Panc1 (cell line): ENCODE measurements around the gene RHOT2.

Source experiments
- POLR2AphosphoS5 ChIP-seq: IDR thresholded peaks from 2 replicates; pipeline ENCODE4 v1.6.1; 2012; ENCODE audit warnings: mild to moderate bottlenecking, low read depth, low read length, moderate library complexity
- TF ChIP-seq, protein P1 (sequence below): fragments of 450-650 bp; IDR thresholded peaks from 2 replicates; pipeline ENCODE4 v1.5.1; 2017; ENCODE audit warnings: mild to moderate bottlenecking
- TF ChIP-seq, protein P2 (sequence below), 2 experiments: IDR thresholded peaks; 2 replicates each; pipeline ENCODE4 v1.6.1; 2011 to 2012; ENCODE audit warnings: low read depth in 2 of 2, control low read depth in 1 of 2, low read length in 1 of 2, mild to moderate bottlenecking in 1 of 2, moderate library complexity in 1 of 2; ENCODE audit not compliant: insufficient read depth in 1 of 2

DNA sequence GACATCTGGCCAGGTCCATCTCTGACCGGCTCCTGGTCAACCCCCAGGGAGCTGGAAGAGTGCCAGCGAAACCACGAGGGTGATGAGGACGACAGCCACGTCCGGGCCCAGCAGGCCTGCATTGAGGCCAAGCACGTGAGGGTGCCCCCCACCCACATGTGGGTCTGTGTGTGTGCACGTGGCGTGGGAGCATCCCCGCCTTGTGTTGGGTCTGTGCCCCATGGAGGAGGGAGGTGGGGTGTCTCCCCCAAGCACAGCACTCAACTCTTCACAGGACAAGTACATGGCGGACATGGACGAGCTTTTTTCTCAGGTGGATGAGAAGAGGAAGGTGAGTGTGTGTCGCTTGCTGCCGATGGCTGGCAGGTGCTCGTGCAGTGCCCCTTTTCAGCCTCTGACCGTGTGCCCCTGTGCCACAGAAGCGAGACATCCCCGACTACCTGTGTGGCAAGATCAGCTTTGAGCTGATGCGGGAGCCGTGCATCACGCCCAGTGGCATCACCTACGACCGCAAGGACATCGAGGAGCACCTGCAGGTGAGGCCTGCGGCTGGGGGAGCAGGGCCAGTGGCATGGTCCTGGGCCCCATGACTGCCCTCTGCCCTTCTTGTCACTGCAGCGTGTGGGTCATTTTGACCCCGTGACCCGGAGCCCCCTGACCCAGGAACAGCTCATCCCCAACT is 14.0 kb downstream of the RHOT2 start:
- peak; percentile 68; the same call in 1 of the 2 replicates for TF ChIP-seq POLR2AphosphoS5
- TF ChIP-seq, protein P1, sequence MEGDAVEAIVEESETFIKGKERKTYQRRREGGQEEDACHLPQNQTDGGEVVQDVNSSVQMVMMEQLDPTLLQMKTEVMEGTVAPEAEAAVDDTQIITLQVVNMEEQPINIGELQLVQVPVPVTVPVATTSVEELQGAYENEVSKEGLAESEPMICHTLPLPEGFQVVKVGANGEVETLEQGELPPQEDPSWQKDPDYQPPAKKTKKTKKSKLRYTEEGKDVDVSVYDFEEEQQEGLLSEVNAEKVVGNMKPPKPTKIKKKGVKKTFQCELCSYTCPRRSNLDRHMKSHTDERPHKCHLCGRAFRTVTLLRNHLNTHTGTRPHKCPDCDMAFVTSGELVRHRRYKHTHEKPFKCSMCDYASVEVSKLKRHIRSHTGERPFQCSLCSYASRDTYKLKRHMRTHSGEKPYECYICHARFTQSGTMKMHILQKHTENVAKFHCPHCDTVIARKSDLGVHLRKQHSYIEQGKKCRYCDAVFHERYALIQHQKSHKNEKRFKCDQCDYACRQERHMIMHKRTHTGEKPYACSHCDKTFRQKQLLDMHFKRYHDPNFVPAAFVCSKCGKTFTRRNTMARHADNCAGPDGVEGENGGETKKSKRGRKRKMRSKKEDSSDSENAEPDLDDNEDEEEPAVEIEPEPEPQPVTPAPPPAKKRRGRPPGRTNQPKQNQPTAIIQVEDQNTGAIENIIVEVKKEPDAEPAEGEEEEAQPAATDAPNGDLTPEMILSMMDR: no peak
- TF ChIP-seq, protein P2, sequence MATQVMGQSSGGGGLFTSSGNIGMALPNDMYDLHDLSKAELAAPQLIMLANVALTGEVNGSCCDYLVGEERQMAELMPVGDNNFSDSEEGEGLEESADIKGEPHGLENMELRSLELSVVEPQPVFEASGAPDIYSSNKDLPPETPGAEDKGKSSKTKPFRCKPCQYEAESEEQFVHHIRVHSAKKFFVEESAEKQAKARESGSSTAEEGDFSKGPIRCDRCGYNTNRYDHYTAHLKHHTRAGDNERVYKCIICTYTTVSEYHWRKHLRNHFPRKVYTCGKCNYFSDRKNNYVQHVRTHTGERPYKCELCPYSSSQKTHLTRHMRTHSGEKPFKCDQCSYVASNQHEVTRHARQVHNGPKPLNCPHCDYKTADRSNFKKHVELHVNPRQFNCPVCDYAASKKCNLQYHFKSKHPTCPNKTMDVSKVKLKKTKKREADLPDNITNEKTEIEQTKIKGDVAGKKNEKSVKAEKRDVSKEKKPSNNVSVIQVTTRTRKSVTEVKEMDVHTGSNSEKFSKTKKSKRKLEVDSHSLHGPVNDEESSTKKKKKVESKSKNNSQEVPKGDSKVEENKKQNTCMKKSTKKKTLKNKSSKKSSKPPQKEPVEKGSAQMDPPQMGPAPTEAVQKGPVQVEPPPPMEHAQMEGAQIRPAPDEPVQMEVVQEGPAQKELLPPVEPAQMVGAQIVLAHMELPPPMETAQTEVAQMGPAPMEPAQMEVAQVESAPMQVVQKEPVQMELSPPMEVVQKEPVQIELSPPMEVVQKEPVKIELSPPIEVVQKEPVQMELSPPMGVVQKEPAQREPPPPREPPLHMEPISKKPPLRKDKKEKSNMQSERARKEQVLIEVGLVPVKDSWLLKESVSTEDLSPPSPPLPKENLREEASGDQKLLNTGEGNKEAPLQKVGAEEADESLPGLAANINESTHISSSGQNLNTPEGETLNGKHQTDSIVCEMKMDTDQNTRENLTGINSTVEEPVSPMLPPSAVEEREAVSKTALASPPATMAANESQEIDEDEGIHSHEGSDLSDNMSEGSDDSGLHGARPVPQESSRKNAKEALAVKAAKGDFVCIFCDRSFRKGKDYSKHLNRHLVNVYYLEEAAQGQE (IDR thresholded peaks at IDR 0.05; ENCODE audit: insufficient read depth in 1 of 2, low read depth in 2 of 2, low read length in 1 of 2): peak in 1 of 2 experiments; percentile 14; a peak in 1 of 4 replicates
